Neural cell (in vitro differentiated cells): ENCODE measurements around the gene ZNRD2. TPM values are rescaled to one million over a fixed set of nuclear protein-coding genes. Genes with fewer than 3 reads are reported as not detected.

ENCODE experiments used
- H2AFZ ChIP-seq: fragments of 200-600, 300-800 bp; sonication (generic), shearing (Covaris generic); 2 replicates; pipeline ENCODE4 v1.6.0; 2014; ENCODE audit warnings: low read depth, mild to moderate bottlenecking, antibody characterized with exemption, low read length, moderate library complexity
- H3F3A ChIP-seq: fragments of 200-600 bp; shearing (Covaris generic); 2 replicates; pipeline ENCODE4 v1.6.1; 2016; ENCODE audit warnings: mild to moderate bottlenecking, moderate library complexity, mixed read lengths, antibody characterized with exemption, low read length; ENCODE audit not compliant: insufficient read depth, poor library complexity, severe bottlenecking
- H3K27ac ChIP-seq: fragments of 200-600, 300-800 bp; sonication (generic), shearing (Covaris generic); 2 replicates; pipeline ENCODE4 v1.5.1; 2014; ENCODE audit warnings: mild to moderate bottlenecking, low read length, moderate library complexity
- H3K27me3 ChIP-seq: fragments of 300-800, 200-600 bp; sonication (generic), shearing (Covaris generic); 2 replicates; pipeline ENCODE4 v1.6.0; 2014; ENCODE audit warnings: mild to moderate bottlenecking, low read depth, low read length, moderate library complexity; ENCODE audit not compliant: insufficient read depth
- H3K36me3 ChIP-seq: fragments of 300-800, 200-600 bp; sonication (generic), shearing (Covaris generic); 2 replicates; pipeline ENCODE4 v1.5.1; 2014; ENCODE audit warnings: mild to moderate bottlenecking, antibody characterized with exemption, low read length, moderate library complexity; ENCODE audit not compliant: insufficient read depth
- H3K4me2 ChIP-seq: fragments of 300-800, 200-600 bp; sonication (generic), shearing (Covaris generic); 2 replicates; pipeline ENCODE4 v1.6.0; 2014; ENCODE audit warnings: mild to moderate bottlenecking, low read length
- H3K4me3 ChIP-seq: fragments of 300-800, 200-600 bp; sonication (generic), shearing (Covaris generic); 2 replicates; pipeline ENCODE4 v1.5.1; 2014; ENCODE audit warnings: mild to moderate bottlenecking, low read length, moderate library complexity
- H3K79me2 ChIP-seq: fragments of 200-600 bp; shearing (Covaris generic); replicated peaks from 2 replicates; pipeline ENCODE4 v1.6.0; 2014; ENCODE audit warnings: mild to moderate bottlenecking, low read length, moderate library complexity; ENCODE audit not compliant: insufficient read depth
- H3K9ac ChIP-seq: fragments of 300-800, 200-600 bp; sonication (generic), shearing (Covaris generic); 2 replicates; pipeline ENCODE4 v1.6.1; 2016; ENCODE audit warnings: mild to moderate bottlenecking, low read length, mixed read lengths
- H3K9me2 ChIP-seq: fragments of 200-600 bp; shearing (Covaris generic); 2 replicates; pipeline ENCODE4 v1.6.1; 2016; ENCODE audit warnings: mild to moderate bottlenecking, low read length, mixed read lengths; ENCODE audit not compliant: insufficient read depth
- H3K9me3 ChIP-seq: fragments of 200-600, 300-800 bp; sonication (generic), shearing (Covaris generic); 2 replicates; pipeline ENCODE4 v1.6.1; 2016; ENCODE audit warnings: mild to moderate bottlenecking, mixed run types, low read length, moderate library complexity, mixed read lengths
- H4K20me1 ChIP-seq: fragments of 200-600 bp; shearing (Covaris generic); 2 replicates; pipeline ENCODE4 v1.6.1; 2016; ENCODE audit warnings: mild to moderate bottlenecking, mixed run types; ENCODE audit not compliant: insufficient read depth
- EP300 ChIP-seq: fragments of 450-650 bp; conservative IDR thresholded peaks from 2 replicates; pipeline ENCODE4 v1.6.1; 2014; ENCODE audit warnings: antibody characterized with exemption, mild to moderate bottlenecking, moderate library complexity; ENCODE audit not compliant: poor library complexity, severe bottlenecking
- EZH2 ChIP-seq: fragments of 200-600, 300-800 bp; shearing (Covaris generic), sonication (generic); IDR thresholded peaks from 2 replicates; pipeline ENCODE4 v1.6.1; 2014; ENCODE audit warnings: antibody characterized with exemption, low read length, borderline replicate concordance, mild to moderate bottlenecking; ENCODE audit not compliant: insufficient read depth, poor library complexity, severe bottlenecking
- MXI1 ChIP-seq: fragments of 450-650 bp; conservative IDR thresholded peaks from 2 replicates; pipeline ENCODE4 v1.6.1; 2014; ENCODE audit warnings: antibody characterized with exemption, mild to moderate bottlenecking; ENCODE audit not compliant: poor library complexity, severe bottlenecking
- POLR2AphosphoS5 ChIP-seq: IDR thresholded peaks from 2 replicates; pipeline ENCODE4 v1.6.1; 2012
- RAD21 ChIP-seq: fragments of 450-650 bp; conservative IDR thresholded peaks from 2 replicates; pipeline ENCODE4 v1.6.1; 2014; ENCODE audit warnings: antibody characterized with exemption, mild to moderate bottlenecking, moderate library complexity
- SMC3 ChIP-seq: fragments of 450-650 bp; conservative IDR thresholded peaks from 2 replicates; pipeline ENCODE4 v1.6.1; 2014; ENCODE audit warnings: antibody characterized with exemption, mild to moderate bottlenecking, moderate library complexity; ENCODE audit not compliant: poor library complexity
- TAF1 ChIP-seq: IDR thresholded peaks from 2 replicates; pipeline ENCODE4 v1.6.1; 2012; ENCODE audit warnings: low read depth
- polyA plus RNA-seq: library from polyadenylated mRNA; depleted of rRNA; stranded (reverse); fragments of >200 nt; gene quantifications from 2 replicates; pipeline ENCODE4 v1.2.3, GENCODE V29; 2014
- TF ChIP-seq, protein P1 (sequence below): IDR thresholded peaks from 2 replicates; pipeline ENCODE4 v1.6.1; 2012; ENCODE audit warnings: borderline replicate concordance
- TF ChIP-seq, protein P2 (sequence below): fragments of 450-650 bp; IDR thresholded peaks from 2 replicates; pipeline ENCODE4 v1.5.1; 2014; ENCODE audit warnings: antibody characterized with exemption, mild to moderate bottlenecking, moderate library complexity; ENCODE audit not compliant: poor library complexity, severe bottlenecking

Gene ZNRD2
- polyA plus RNA-seq, 1 donor from 2014 or later: 36.2 TPM

DNA sequence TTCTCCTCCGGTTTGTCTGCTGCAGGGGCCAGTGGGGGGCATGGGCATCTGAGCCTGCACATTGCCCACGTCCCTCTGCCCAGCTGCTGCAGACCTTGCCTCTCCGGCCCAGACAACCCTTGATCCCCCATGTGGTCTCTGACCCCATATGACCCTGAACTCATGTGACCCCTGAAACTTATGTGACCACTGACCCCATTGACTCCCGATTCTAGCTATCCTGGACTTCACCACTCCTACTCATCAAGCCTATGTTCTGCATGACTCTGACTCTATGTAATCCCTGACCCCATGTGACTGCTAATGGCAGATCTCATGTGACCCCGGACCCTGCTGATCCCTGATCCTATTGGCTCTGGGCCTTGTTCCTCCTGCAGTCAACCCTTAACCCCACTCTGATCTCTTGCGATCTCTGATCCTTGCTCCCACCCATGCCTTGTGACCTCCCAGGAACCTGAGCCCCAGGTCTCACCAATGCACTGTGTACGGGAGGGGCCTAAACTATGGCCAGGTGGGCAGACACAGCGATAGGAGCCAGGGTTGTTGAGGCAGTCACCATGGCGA, 17.8 kb upstream of the ZNRD2 start:
- H3F3A ChIP-seq: no peaks in the 10 kb centered on the region
- peaks cover 7% of the 10 kb centered on the region for H3K27me3 ChIP-seq
- H3K4me2 ChIP-seq: no peak overlapping the region
- no peaks in the 10 kb centered on the region for H4K20me1 ChIP-seq
- no peaks in the 10 kb centered on the region for H3K9me2 ChIP-seq
- no peaks in the 10 kb centered on the region for H3K9me3 ChIP-seq
- no peak overlapping the region for H3K9ac ChIP-seq
- H3K4me3 ChIP-seq: no peak overlapping the region
- TF ChIP-seq MXI1 (no peak), SMC3 (no peak), TAF1 (no peak), EP300 (no peak), RAD21 (no peak), EZH2 (no peak), POLR2AphosphoS5 (no peak)
- TF ChIP-seq, protein P1, sequence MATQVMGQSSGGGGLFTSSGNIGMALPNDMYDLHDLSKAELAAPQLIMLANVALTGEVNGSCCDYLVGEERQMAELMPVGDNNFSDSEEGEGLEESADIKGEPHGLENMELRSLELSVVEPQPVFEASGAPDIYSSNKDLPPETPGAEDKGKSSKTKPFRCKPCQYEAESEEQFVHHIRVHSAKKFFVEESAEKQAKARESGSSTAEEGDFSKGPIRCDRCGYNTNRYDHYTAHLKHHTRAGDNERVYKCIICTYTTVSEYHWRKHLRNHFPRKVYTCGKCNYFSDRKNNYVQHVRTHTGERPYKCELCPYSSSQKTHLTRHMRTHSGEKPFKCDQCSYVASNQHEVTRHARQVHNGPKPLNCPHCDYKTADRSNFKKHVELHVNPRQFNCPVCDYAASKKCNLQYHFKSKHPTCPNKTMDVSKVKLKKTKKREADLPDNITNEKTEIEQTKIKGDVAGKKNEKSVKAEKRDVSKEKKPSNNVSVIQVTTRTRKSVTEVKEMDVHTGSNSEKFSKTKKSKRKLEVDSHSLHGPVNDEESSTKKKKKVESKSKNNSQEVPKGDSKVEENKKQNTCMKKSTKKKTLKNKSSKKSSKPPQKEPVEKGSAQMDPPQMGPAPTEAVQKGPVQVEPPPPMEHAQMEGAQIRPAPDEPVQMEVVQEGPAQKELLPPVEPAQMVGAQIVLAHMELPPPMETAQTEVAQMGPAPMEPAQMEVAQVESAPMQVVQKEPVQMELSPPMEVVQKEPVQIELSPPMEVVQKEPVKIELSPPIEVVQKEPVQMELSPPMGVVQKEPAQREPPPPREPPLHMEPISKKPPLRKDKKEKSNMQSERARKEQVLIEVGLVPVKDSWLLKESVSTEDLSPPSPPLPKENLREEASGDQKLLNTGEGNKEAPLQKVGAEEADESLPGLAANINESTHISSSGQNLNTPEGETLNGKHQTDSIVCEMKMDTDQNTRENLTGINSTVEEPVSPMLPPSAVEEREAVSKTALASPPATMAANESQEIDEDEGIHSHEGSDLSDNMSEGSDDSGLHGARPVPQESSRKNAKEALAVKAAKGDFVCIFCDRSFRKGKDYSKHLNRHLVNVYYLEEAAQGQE: no peak
- TF ChIP-seq, protein P2, sequence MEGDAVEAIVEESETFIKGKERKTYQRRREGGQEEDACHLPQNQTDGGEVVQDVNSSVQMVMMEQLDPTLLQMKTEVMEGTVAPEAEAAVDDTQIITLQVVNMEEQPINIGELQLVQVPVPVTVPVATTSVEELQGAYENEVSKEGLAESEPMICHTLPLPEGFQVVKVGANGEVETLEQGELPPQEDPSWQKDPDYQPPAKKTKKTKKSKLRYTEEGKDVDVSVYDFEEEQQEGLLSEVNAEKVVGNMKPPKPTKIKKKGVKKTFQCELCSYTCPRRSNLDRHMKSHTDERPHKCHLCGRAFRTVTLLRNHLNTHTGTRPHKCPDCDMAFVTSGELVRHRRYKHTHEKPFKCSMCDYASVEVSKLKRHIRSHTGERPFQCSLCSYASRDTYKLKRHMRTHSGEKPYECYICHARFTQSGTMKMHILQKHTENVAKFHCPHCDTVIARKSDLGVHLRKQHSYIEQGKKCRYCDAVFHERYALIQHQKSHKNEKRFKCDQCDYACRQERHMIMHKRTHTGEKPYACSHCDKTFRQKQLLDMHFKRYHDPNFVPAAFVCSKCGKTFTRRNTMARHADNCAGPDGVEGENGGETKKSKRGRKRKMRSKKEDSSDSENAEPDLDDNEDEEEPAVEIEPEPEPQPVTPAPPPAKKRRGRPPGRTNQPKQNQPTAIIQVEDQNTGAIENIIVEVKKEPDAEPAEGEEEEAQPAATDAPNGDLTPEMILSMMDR: no peak
- H3K36me3 ChIP-seq: no peaks in the 10 kb centered on the region
- H2AFZ ChIP-seq: no peak overlapping the region
- no peaks in the 10 kb centered on the region for H3K79me2 ChIP-seq
- H3K27ac ChIP-seq: no peak overlapping the region

GRCh38 chr11:65553301-65554001, 16.8 kb upstream of the ZNRD2 start:
- no peak overlapping the region for H3K4me2 ChIP-seq
- H3K36me3 ChIP-seq: no peaks in the 10 kb centered on the region
- H3K9me2 ChIP-seq: no peaks in the 10 kb centered on the region
- no peaks in the 10 kb centered on the region for H3K27me3 ChIP-seq
- H3F3A ChIP-seq: no peaks in the 10 kb centered on the region
- H2AFZ ChIP-seq: no peak overlapping the region
- no peaks in the 10 kb centered on the region for H4K20me1 ChIP-seq
- H3K79me2 ChIP-seq: no peaks in the 10 kb centered on the region
- H3K9me3 ChIP-seq: no peaks in the 10 kb centered on the region
- no peak overlapping the region for H3K9ac ChIP-seq
- no peak for TF ChIP-seq MXI1
- no peak for TF ChIP-seq POLR2AphosphoS5
- TF ChIP-seq, protein P2: no peak
- TF ChIP-seq SMC3: no peak
- no peak for TF ChIP-seq RAD21
- TF ChIP-seq EZH2: no peak
- TF ChIP-seq EP300: no peak
- no peak for TF ChIP-seq TAF1
- TF ChIP-seq, protein P1: no peak
- H3K27ac ChIP-seq: no peak overlapping the region
- no peak overlapping the region for H3K4me3 ChIP-seq
